ENCODE measurements around the gene GPX4. TPM values are rescaled to one million over a fixed set of nuclear protein-coding genes. Genes with fewer than 3 reads are reported as not detected.
A peak's percentile ranks its signal among the peaks of the same experiment; 100 is the strongest.

Gene GPX4
- total and polyA plus RNA-seq, 10 of the 15 experiments (the other 5 are each of a cell fraction or from before 2014, with no cell fraction given): 33.3 to 749 (median 297) TPM

GRCh38 chr19:1082165-1082927 is 21.4 kb upstream of the GPX4 start (continued):
- TF ChIP-seq USF1 (IDR thresholded peaks at IDR 0.05; ENCODE audit: borderline replicate concordance, extremely low read length, insufficient read depth, low read depth, low read length): peak; percentile 26
- TF ChIP-seq POU2F2 (IDR thresholded peaks at IDR 0.05; ENCODE audit: borderline replicate concordance, low read depth, low read length): no peak
- no peak for TF ChIP-seq CBX5 (IDR thresholded peaks at IDR 0.05; ENCODE audit: low read depth)
- no peak for TF ChIP-seq ZBTB11 (CRISPR knock-in tag; IDR thresholded peaks at IDR 0.05)
- TF ChIP-seq ZNF622 (IDR thresholded peaks at IDR 0.05): no peak
- no peak for TF ChIP-seq RUNX3 (IDR thresholded peaks at IDR 0.05; ENCODE audit: low read length)
- no peak for TF ChIP-seq ZNF217 (IDR thresholded peaks at IDR 0.05)
- TF ChIP-seq IKZF2 (IDR thresholded peaks at IDR 0.05): no peak
- peak; percentile 24 to 36; a peak in 2 of 4 replicates for TF ChIP-seq BHLHE40 (IDR thresholded peaks at IDR 0.05; ENCODE audit: borderline replicate concordance in 1 of 2, low read depth in 2 of 2, low read length in 1 of 2)
- no peak for TF ChIP-seq MTA2 (IDR thresholded peaks at IDR 0.05; ENCODE audit: low read depth)
- TF ChIP-seq GATAD2B (conservative IDR thresholded peaks at IDR 0.05; ENCODE audit: low read depth): no peak
